ENCODE measurements around the gene TRNT1.
A peak's percentile ranks its signal among the peaks of the same experiment; 100 is the strongest.

GRCh38 chr3:3170998-3171397 is 44.3 kb downstream of the TRNT1 start:
- peak in 5 of 6 experiments; percentile 22 to 46 (median 40) for TF ChIP-seq CTCF (IDR thresholded peaks at IDR 0.05)
- TF ChIP-seq POLR2A (IDR thresholded peaks at IDR 0.05): no peak
